ENCODE results near the gene SMAD2. TPM values are rescaled to one million over a fixed set of nuclear protein-coding genes. Genes with fewer than 3 reads are reported as not detected.
"Not testable (repeated sequence)": the region's sequence is repeated elsewhere in the genome, so short reads cannot be mapped to it uniquely, and the experiment has no call there.

The SMAD2 gene
- total RNA-seq, 1 donor from 2014 or later, result 76.6 TPM

DNA sequence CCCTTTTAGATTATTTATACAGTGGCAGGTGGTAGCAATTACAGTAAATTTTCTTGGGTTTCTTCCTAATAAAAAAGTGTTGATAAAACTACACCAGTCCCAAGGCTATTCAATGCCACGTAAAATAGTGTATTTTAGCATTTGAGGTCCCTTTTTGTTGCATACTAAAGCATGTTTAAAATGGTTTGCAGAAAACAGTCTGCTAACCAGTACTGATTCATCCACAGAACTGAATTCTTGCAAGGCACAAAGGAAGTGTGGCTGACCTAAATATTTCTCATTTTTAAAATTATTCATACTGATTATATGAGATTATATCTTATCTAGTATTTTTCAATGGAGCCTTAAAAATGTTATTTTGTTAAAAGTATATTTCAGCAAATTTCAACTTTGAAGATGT is 98.1 kb downstream of the SMAD2 start:
- DNase-seq (ENCODE audit: low read depth) (no peak), FAIRE-seq (no peak)
- H3K4me3 ChIP-seq (ENCODE audit: low read depth, low read length), result no peak overlapping the region
- TF ChIP-seq, protein P1, sequence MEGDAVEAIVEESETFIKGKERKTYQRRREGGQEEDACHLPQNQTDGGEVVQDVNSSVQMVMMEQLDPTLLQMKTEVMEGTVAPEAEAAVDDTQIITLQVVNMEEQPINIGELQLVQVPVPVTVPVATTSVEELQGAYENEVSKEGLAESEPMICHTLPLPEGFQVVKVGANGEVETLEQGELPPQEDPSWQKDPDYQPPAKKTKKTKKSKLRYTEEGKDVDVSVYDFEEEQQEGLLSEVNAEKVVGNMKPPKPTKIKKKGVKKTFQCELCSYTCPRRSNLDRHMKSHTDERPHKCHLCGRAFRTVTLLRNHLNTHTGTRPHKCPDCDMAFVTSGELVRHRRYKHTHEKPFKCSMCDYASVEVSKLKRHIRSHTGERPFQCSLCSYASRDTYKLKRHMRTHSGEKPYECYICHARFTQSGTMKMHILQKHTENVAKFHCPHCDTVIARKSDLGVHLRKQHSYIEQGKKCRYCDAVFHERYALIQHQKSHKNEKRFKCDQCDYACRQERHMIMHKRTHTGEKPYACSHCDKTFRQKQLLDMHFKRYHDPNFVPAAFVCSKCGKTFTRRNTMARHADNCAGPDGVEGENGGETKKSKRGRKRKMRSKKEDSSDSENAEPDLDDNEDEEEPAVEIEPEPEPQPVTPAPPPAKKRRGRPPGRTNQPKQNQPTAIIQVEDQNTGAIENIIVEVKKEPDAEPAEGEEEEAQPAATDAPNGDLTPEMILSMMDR (IDR thresholded peaks at IDR 0.05; ENCODE audit: insufficient read depth, low read length, severe bottlenecking), result no peak
- no peaks in the 10 kb centered on the region for H3K27me3 ChIP-seq (ENCODE audit: control insufficient read depth, insufficient read depth, low read length)
- H3K36me3 ChIP-seq (ENCODE audit: control insufficient read depth, insufficient read depth, low read length), result no peaks in the 10 kb centered on the region

DNA sequence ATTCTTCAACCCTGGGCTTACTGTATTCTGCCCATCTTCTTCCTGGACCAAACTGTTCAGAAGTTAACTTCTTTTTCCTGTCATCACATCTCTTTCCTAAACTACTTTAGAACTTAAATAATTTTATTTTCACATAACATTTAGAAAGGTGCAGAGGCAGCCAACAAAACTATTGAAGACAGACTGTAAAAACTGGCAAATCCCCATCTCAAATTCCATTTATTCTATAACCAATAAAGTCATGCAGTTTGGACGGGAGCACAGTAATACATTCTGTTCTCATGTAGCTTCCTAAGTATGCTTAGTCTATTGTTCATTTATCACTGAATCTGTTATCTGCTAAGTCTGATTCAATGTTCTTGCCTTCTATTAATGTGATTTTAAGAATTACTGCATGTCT is 99.1 kb downstream of the SMAD2 start:
- DNase-seq (ENCODE audit: low read depth) (no peak), FAIRE-seq (no peak)
- no peak overlapping the region for H3K4me3 ChIP-seq (ENCODE audit: low read depth, low read length)
- H3K27me3 ChIP-seq (ENCODE audit: control insufficient read depth, insufficient read depth, low read length), result no peaks in the 10 kb centered on the region
- TF ChIP-seq, protein P1 (IDR thresholded peaks at IDR 0.05; ENCODE audit: insufficient read depth, low read length, severe bottlenecking), result no peak
- no peaks in the 10 kb centered on the region for H3K36me3 ChIP-seq (ENCODE audit: control insufficient read depth, insufficient read depth, low read length)

DNA sequence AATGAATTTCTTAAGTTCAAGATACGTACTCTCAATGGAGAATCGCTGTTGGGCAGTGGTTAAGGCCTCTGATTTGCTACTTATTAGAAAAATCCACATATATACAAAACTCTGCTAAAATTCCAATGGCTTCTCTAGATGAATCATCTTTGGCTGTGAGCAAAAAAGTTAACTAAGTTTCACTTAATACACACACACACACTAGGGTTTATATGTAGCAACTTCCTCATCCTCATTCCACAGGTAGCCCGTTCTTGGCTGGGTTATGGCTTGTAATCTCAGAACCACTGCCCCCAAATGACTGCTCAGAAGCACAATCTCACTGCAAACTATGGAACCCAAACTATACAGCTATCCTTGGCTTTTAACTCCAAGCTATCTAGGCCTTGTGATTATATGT is 99.7 kb downstream of the SMAD2 start:
- Histone ChIP-seq H3K36me3 (ENCODE audit: control insufficient read depth, insufficient read depth, low read length) (no peaks in the 10 kb centered on the region), H3K4me3 (ENCODE audit: low read depth, low read length) (no peak overlapping the region), H3K27me3 (ENCODE audit: control insufficient read depth, insufficient read depth, low read length) (no peaks in the 10 kb centered on the region)
- TF ChIP-seq, protein P1 (IDR thresholded peaks at IDR 0.05; ENCODE audit: insufficient read depth, low read length, severe bottlenecking), result no peak
- DNase-seq (ENCODE audit: low read depth) (peak; percentile 26), FAIRE-seq (no peak)

DNA sequence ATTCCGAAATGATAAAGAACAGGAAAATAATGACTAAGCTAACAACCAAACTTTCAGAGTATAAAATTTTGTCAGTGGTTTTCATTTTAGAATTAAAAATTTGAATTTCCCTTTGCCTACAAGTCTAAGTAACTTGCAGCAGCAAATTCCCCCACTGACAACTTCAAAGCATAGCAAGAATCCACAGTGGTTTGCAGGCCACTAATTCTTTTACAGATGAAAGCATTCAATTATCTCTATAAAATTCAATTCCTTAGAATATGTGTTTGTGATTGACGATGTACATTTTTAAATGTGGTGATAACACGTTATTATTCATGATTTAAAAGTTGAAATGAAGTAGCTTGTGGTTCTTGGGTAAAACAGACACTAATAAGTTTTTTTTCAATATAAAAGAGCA is 100.6 kb downstream of the SMAD2 start:
- DNase-seq (ENCODE audit: low read depth) (no peak), FAIRE-seq (no peak)
- Histone ChIP-seq H3K4me3 (ENCODE audit: low read depth, low read length) (no peak overlapping the region), H3K27me3 (ENCODE audit: control insufficient read depth, insufficient read depth, low read length) (no peaks in the 10 kb centered on the region), H3K36me3 (ENCODE audit: control insufficient read depth, insufficient read depth, low read length) (no peaks in the 10 kb centered on the region)
- TF ChIP-seq, protein P1 (IDR thresholded peaks at IDR 0.05; ENCODE audit: insufficient read depth, low read length, severe bottlenecking), result no peak

DNA sequence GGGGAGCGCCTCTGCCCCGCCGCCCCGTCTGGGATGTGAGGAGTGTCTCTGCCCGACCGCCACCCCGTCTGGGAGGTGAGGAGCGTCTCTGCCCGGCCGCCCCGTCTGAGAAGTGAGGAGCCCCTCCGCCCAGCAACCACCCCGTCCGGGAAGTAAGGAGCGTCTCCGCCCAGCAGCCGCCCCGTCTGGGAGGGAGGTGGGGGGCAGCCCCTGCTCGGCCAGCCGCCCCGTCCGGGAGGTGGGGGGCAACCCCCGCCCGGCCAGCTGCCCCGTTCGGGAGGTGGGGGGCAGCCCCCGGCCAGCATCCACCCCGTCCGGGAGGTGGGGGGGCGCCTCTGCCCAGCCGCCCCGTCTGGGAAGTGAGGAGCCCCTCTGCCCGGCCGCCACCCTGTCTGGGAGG is 102.4 kb downstream of the SMAD2 start:
- H3K4me3 ChIP-seq (ENCODE audit: low read depth, low read length); FAIRE-seq; DNase-seq (ENCODE audit: low read depth); H3K27me3 ChIP-seq (ENCODE audit: control insufficient read depth, insufficient read depth, low read length); H3K36me3 ChIP-seq (ENCODE audit: control insufficient read depth, insufficient read depth, low read length): not testable (repeated sequence)

DNA sequence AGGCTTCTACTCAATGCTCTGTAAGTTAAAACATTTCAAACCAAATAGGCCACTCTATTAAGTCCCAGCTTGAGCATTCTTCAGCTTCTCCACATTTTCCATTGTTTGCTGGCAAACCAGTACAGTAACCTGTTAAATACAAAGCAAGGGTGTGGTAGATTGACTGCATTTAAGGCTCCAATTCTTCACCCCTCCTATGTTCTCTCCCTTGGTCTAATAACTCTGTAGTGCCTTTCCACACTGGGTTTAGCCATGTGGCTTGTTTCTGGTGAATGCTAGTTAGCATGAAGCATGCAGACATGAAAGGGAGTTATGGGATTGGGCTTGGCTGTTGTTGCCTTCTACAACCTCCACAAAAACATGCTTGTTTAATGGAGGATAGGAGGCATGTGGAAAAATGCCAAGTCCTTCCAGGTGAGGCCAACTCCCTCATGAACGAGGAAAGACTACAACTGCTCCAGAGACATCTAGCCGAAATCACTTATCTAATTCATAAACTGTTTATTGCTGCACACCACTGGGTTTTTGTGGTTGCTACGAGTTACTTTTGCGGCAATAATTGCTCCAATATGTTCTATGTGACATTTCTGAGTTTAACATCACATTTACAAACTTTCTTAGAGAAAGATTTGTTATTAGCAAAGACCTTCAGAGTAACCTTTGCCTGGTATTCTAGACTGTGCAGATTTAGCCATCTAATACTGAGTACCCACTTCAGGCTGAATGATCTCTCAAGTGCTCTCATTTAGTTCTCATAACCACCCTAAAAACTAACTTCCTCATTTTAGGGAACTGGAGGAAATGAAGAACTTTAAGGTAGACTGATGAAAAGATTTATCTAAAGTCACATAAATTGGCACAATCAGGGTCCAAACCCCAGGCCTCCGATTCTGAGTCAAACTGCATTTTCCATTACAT is 104.0 kb downstream of the SMAD2 start:
- DNase-seq (ENCODE audit: low read depth), result no peak
- no peak for FAIRE-seq
- TF ChIP-seq, protein P1 (IDR thresholded peaks at IDR 0.05; ENCODE audit: insufficient read depth, low read length, severe bottlenecking), result no peak
- H3K36me3 ChIP-seq (ENCODE audit: control insufficient read depth, insufficient read depth, low read length), result no peaks in the 10 kb centered on the region
- H3K27me3 ChIP-seq (ENCODE audit: control insufficient read depth, insufficient read depth, low read length), result no peaks in the 10 kb centered on the region
- H3K4me3 ChIP-seq (ENCODE audit: low read depth, low read length), result no peak overlapping the region

All from bronchial epithelial cell (primary cell).